ENCODE measurements around the gene CCDC134. TPM values are rescaled to one million over a fixed set of nuclear protein-coding genes. Genes with fewer than 3 reads are reported as not detected.
"Not testable (repeated sequence)": the region's sequence is repeated elsewhere in the genome, so short reads cannot be mapped to it uniquely, and the experiment has no call there.

CCDC134 gene
- total RNA-seq, 2 experiments from 2014 or later = 14.7 to 15.2 TPM

GRCh38 chr22:41832553-41833368, 32.3 kb downstream of the CCDC134 start, which contains the start of gene SREBF2:
Gene SREBF2 (plus strand): TSS chr22:41833105. CDS start chr22:41833271, 166 bp downstream.
- Mint-ChIP-seq H3K27ac (peak within 1 kb of the TSS; percentile 99), H3K4me3 (peak within 1 kb of the TSS; percentile 96), H3K27me3 (no peaks in the 10 kb centered on the region), H3K9me3 (ENCODE audit: low read depth) (no peaks in the 10 kb centered on the region), H3K36me3 (ENCODE audit: low read depth) (peaks cover 41% of the 10 kb centered on the region), H3K4me1 (peaks cover 45% of the 10 kb centered on the region)
- intact Hi-C loops (cut with DNase I, micrococcal nuclease) = loop anchor here (1.0 to 10.0 kb wide), 14 partner anchors 11 to 783 kb away; partner anchors contain the start of genes DESI1 (in 1 of the 2), NAGA (in 1 of the 2), NDUFA6 (in 1 of the 2) and SMDT1 (in 1 of the 2)
- DNase-seq = peak; percentile 100
- POLR2A ChIA-PET = interaction anchor here (0.6 to 2.8 kb wide), 14 partner anchors 8 to 783 kb away, joined by 3 to 54 read pairs (median 5); partner anchors contain the start of genes CCDC134 and CENPM
- peak; percentile 94 for ATAC-seq
- CTCF ChIA-PET = interaction anchor here (0.6 to 3.5 kb wide), 13 partner anchors 9 to 180 kb away, joined by 3 to 14 read pairs (median 4); partner anchors contain the start of gene TNFRSF13C

GRCh38 chr22:41833369-41834004, 33.0 kb downstream of the CCDC134 start:
- H3K9me3 Mint-ChIP-seq (ENCODE audit: low read depth) = no peaks in the 10 kb centered on the region
- peak overlapping the region; percentile 94 for H3K27ac Mint-ChIP-seq
- POLR2A ChIA-PET = interaction anchor here (1.0 to 2.8 kb wide), 13 partner anchors 8 to 782 kb away, joined by 3 to 54 read pairs (median 5); partner anchors contain the start of genes CCDC134 and CENPM
- peaks cover 49% of the 10 kb centered on the region for H3K36me3 Mint-ChIP-seq (ENCODE audit: low read depth)
- DNase-seq (peak; percentile 59), ATAC-seq (peak; percentile 14)
- CTCF ChIA-PET = interaction anchor here (0.6 to 3.5 kb wide), 12 partner anchors 8 to 179 kb away, joined by 3 to 14 read pairs (median 4); no protein-coding TSS in a partner anchor
- H3K27me3 Mint-ChIP-seq = no peaks in the 10 kb centered on the region
- H3K4me3 Mint-ChIP-seq = peak overlapping the region; percentile 96
- intact Hi-C loops (cut with DNase I, micrococcal nuclease) = loop anchor here (1.0 to 10.0 kb wide), 12 partner anchors 10 to 389 kb away; partner anchors contain the start of genes DESI1 (in 1 of the 2), NAGA (in 1 of the 2), NDUFA6 (in 1 of the 2) and SMDT1 (in 1 of the 2)
- H3K4me1 Mint-ChIP-seq = peaks cover 52% of the 10 kb centered on the region

GRCh38 chr22:41834005-41834944, 33.8 kb downstream of the CCDC134 start:
- Mint-ChIP-seq H3K27me3 (no peaks in the 10 kb centered on the region), H3K4me3 (peak overlapping the region; percentile 96), H3K36me3 (ENCODE audit: low read depth) (peaks cover 56% of the 10 kb centered on the region), H3K9me3 (ENCODE audit: low read depth) (no peaks in the 10 kb centered on the region), H3K4me1 (peaks cover 59% of the 10 kb centered on the region), H3K27ac (peak overlapping the region; percentile 94)
- ChIA-PET POLR2A (interaction anchor here (1.0 to 2.5 kb wide), 4 partner anchors 23 to 781 kb away, joined by 3 to 54 read pairs (median 9); no protein-coding TSS in a partner anchor), CTCF (interaction anchor here (0.6 to 3.5 kb wide), 12 partner anchors 8 to 112 kb away, joined by 3 to 14 read pairs (median 4); partner anchors contain the start of genes CENPM and TNFRSF13C)
- no peak for DNase-seq
- ATAC-seq = no peak
- intact Hi-C loops (cut with DNase I, micrococcal nuclease) = loop anchor here in 1 of 2 experiments (1.0 to 10.0 kb wide), 2 partner anchors 9 to 389 kb away; partner anchors contain the start of gene TOB2

- H3K27me3 Mint-ChIP-seq; DNase-seq; ATAC-seq; H3K9me3 Mint-ChIP-seq (ENCODE audit: low read depth); H3K27ac Mint-ChIP-seq: not testable (repeated sequence)
- Mint-ChIP-seq H3K36me3 (ENCODE audit: low read depth) (peaks cover 63% of the 10 kb centered on the region), H3K4me1 (peaks cover 66% of the 10 kb centered on the region), H3K4me3 (peak overlapping the region; percentile 13)
- POLR2A ChIA-PET = interaction anchor here (0.9 to 2.2 kb wide), 6 partner anchors 22 to 780 kb away, joined by 3 to 12 read pairs (median 4); partner anchors contain the start of gene CENPM
- intact Hi-C loops (cut with DNase I, micrococcal nuclease) = loop anchor here in 1 of 2 experiments (10.0 kb wide), 1 partner anchor 391 kb away; the partner anchor contains the start of gene TOB2
- CTCF ChIA-PET = interaction anchor here (0.6 to 1.6 kb wide), 5 partner anchors 27 to 314 kb away, joined by 3 to 5 read pairs (median 5); partner anchors contain the start of genes CENPM and TNFRSF13C
Observed at GRCh38 chr22:41835462-41835861, 35.0 kb downstream of the CCDC134 start.

GRCh38 chr22:41836551-41836950, 36.1 kb downstream of the CCDC134 start:
- POLR2A ChIA-PET = interaction anchor here (0.7 to 2.2 kb wide), 5 partner anchors 23 to 433 kb away, joined by 3 to 12 read pairs (median 3); partner anchors contain the start of gene CENPM
- peak overlapping the region; percentile 32 for H3K27ac Mint-ChIP-seq
- intact Hi-C loops (cut with DNase I, micrococcal nuclease) = loop anchor here in 1 of 2 experiments (10.0 kb wide), 1 partner anchor 392 kb away; the partner anchor contains the start of gene TOB2

GRCh38 chr22:41838842-41839618, 38.6 kb downstream of the CCDC134 start:
- H3K36me3 Mint-ChIP-seq (ENCODE audit: low read depth) = peaks cover 62% of the 10 kb centered on the region
- ATAC-seq = no peak
- intact Hi-C loops (cut with DNase I, micrococcal nuclease) = loop anchor here in 1 of 2 experiments (10.0 kb wide), 1 partner anchor 394 kb away; the partner anchor contains the start of gene TOB2

More at GRCh38 chr22:41836551-41836950, 36.1 kb downstream of the CCDC134 start:
- Mint-ChIP-seq H3K27me3 (no peaks in the 10 kb centered on the region), H3K36me3 (ENCODE audit: low read depth) (peaks cover 68% of the 10 kb centered on the region), H3K4me3 (no peak overlapping the region), H3K4me1 (peaks cover 67% of the 10 kb centered on the region), H3K9me3 (ENCODE audit: low read depth) (no peaks in the 10 kb centered on the region)
- no peak for DNase-seq
- ATAC-seq = no peak
- CTCF ChIA-PET = interaction anchor here (0.9 to 1.0 kb wide), 2 partner anchors 26 to 54 kb away, joined by 3 to 5 read pairs; no protein-coding TSS in a partner anchor

GRCh38 chr22:41840216-41840615, 39.7 kb downstream of the CCDC134 start:
- POLR2A ChIA-PET = interaction anchor here (1.3 kb wide), 1 partner anchor 34 kb away, joined by 6 read pairs; no protein-coding TSS in a partner anchor
- no peak for ATAC-seq
- Mint-ChIP-seq H3K9me3 (ENCODE audit: low read depth) (no peaks in the 10 kb centered on the region), H3K27me3 (no peaks in the 10 kb centered on the region), H3K27ac (peak overlapping the region; percentile 78), H3K4me1 (peaks cover 82% of the 10 kb centered on the region), H3K4me3 (no peak overlapping the region), H3K36me3 (ENCODE audit: low read depth) (peaks cover 61% of the 10 kb centered on the region)
- DNase-seq = no peak
- intact Hi-C loops (cut with DNase I, micrococcal nuclease) = no loop called here
- CTCF ChIA-PET = interaction anchor here (1.2 to 2.1 kb wide), 4 partner anchors 17 to 85 kb away, joined by 3 to 14 read pairs (median 7); no protein-coding TSS in a partner anchor

More at GRCh38 chr22:41838842-41839618, 38.6 kb downstream of the CCDC134 start:
- H3K4me3 Mint-ChIP-seq = no peak overlapping the region
- POLR2A ChIA-PET = interaction anchor here (0.5 to 1.3 kb wide), 4 partner anchors 17 to 58 kb away, joined by 3 to 6 read pairs (median 4); no protein-coding TSS in a partner anchor
- no peak for DNase-seq
- peaks cover 78% of the 10 kb centered on the region for H3K4me1 Mint-ChIP-seq
- H3K27me3 Mint-ChIP-seq = no peaks in the 10 kb centered on the region
- H3K27ac Mint-ChIP-seq = peak overlapping the region; percentile 59
- H3K9me3 Mint-ChIP-seq (ENCODE audit: low read depth) = no peaks in the 10 kb centered on the region
- CTCF ChIA-PET = interaction anchor here (0.5 to 1.6 kb wide), 5 partner anchors 16 to 125 kb away, joined by 3 to 4 read pairs (median 3); partner anchors contain the start of gene CCDC134

GRCh38 chr22:41841085-41841712, 40.7 kb downstream of the CCDC134 start:
- Mint-ChIP-seq H3K27ac (no peak overlapping the region), H3K4me3 (no peak overlapping the region), H3K27me3 (no peaks in the 10 kb centered on the region), H3K9me3 (ENCODE audit: low read depth) (no peaks in the 10 kb centered on the region), H3K36me3 (ENCODE audit: low read depth) (peaks cover 59% of the 10 kb centered on the region), H3K4me1 (peaks cover 84% of the 10 kb centered on the region)
- no peak for DNase-seq
- ChIA-PET POLR2A (interaction anchor here (1.2 kb wide), 1 partner anchor 8 kb away, joined by 7 read pairs; the partner anchor contains the start of gene SREBF2), CTCF (interaction anchor here (1.2 to 3.0 kb wide), 5 partner anchors 8 to 100 kb away, joined by 3 to 14 read pairs (median 10); partner anchors contain the start of gene SREBF2)
- intact Hi-C loops (cut with DNase I, micrococcal nuclease) = no loop called here
- no peak for ATAC-seq

Data from activated CD4-positive, alpha-beta T cell treated with anti-CD3 and anti-CD28 coated beads for 36 hours (primary cell).